ENCODE data around the gene SETDB1.

Gene SETDB1

DNA sequence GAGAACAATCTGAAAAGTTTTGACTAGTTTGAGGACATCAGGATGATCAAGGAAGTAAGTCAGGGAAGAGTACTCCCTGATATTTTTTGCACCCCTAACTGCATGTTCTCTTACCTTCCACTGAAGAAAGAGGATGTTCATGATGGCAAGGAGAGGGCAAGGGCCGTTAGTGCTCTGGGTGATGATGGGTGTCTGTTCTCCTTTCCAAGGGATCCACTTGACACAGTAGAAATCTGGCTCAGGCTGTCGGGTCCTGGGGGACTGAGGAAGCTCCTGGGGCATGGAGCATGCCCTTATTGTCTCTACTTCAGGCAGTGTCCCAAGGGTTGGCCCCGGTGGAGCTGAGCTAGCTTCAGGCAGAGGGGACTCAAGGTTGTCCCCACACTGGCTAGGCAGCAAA lies 75.9 kb downstream of the SETDB1 start:
- DNase-seq (ENCODE audit: low read depth, low spot score): no peak

DNA sequence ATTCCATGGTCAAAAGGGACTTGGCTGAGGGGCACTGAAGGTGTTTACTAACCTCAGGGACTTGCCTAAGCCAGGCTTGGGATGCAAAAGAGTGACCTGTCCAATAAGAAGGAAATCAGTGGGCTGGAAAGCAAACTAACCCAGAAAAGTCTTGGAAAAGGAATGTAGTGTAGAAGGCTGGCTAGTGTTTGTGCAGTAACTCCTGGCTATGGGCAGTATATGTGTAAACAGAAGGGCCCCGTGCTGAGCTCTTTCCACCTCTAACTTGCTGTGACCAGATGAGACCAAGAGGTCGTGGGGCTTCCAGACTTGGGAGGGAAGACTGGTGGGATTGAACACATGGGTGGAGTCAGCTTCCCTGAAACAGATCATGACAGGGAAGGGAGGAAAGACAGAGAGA lies 76.4 kb downstream of the SETDB1 start:
- no peak for DNase-seq (ENCODE audit: low read depth, low spot score)

DNA sequence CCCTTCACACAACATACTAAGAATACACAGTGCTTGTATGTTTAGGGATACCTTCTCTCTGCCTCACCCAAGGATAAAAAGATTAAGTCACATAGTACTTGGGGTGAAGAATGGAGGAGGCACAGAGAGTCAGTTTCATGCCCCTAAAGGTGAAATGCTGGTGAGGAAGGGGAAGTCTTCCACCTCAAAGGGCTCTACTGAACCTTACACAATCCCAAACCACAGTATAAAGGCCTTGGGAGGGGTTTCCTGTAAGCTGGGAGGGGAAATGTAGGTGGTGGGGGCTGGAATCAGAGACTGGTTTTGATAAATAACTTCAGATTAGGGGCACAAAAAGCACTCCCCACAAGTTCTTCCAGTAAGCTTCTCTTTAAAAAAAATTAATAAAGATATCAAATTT lies 77.0 kb downstream of the SETDB1 start:
- DNase-seq (ENCODE audit: low read depth, low spot score): no peak

DNA sequence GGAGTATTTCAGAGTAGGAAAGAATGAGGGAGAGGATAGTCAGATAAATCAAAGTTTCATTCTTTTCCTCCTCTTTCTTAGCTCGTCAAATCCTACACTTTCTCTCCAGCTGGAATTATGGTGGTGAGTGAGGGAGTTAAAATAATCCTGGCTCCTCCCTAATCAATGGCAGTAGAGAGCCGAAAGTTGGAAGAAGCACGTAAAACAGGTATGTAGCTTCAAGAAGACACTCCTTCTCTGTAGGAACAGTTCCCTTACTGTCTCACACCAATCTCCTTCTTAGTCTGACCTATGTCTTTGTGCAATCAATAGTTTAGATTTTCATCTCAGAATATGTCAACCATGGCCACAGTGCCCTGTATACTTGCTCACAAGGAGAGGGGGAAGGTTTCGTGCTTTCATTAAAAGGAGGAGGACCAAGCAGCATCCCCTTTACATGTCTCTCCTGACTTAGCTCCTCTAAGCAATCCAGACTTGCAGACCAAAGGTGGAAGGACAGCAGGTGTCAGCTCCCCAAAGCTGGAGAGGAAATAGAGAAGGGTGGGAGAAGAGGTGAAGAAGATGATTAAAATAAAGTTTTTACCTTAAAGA lies 79.7 kb downstream of the SETDB1 start:
- no peak for DNase-seq (ENCODE audit: low read depth, low spot score)

DNA sequence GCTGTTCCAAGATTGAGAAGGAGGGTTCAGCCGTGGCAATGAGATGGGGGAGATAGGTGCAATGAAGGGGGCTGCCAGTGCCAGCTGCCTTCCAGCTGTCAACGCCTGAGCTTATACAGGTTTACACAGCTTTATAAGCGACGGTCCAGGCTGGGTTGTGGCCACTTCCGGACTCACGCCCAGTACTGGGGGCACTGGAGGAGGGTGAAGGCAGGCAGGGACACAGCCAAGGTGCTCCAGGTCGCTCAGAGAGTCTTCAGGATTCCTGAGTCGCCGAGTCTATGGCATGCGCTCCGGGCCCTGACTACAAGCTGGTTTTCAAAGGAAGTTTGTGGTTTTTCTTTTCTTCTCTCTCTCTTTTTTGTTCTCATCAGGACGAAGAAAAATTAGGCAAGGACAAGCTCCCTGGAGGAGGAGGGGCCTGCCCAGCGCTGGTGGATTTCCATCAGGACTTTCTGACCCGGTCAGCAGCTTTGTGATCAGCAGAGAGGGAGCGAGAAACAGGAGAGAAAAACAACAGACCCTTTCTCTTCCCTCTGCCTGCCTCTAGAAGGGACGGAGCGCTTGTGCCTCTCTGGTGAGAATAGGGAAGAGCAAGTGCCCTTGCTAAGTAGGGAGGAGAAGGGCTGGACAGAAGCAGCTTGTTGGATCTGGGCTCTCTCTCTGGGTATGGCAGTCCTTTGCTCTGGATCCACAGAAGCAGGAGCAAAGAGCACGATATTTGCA lies 80.3 kb downstream of the SETDB1 start, which contains the start of gene MINDY1:
MINDY1 (minus strand) TSS at position 576 of the 726 bp plus-strand sequence. CDS start 4,285 bp downstream, outside the sequence.
- DNase-seq (ENCODE audit: low read depth, low spot score): peak; percentile 91

DNA sequence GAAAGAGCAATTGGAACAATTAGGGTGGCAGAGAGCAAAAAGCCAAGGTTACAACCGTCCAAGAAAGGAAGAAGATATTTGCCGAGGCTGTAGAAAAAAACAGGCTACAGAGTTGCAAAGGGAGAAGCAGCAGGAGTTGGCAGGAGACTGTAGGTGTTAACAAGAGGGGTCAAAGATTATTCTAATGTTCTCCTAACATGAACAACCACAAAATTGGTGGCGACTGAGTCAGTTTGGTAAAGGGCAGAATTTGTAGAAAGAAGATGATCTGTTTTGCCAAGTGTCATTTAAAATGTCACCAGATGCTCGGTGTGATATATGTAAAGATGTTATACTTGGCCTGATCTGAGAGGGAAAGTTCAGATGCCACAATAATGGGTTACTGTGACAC lies 81.7 kb downstream of the SETDB1 start:
- DNase-seq (ENCODE audit: low read depth, low spot score): no peak

DNA sequence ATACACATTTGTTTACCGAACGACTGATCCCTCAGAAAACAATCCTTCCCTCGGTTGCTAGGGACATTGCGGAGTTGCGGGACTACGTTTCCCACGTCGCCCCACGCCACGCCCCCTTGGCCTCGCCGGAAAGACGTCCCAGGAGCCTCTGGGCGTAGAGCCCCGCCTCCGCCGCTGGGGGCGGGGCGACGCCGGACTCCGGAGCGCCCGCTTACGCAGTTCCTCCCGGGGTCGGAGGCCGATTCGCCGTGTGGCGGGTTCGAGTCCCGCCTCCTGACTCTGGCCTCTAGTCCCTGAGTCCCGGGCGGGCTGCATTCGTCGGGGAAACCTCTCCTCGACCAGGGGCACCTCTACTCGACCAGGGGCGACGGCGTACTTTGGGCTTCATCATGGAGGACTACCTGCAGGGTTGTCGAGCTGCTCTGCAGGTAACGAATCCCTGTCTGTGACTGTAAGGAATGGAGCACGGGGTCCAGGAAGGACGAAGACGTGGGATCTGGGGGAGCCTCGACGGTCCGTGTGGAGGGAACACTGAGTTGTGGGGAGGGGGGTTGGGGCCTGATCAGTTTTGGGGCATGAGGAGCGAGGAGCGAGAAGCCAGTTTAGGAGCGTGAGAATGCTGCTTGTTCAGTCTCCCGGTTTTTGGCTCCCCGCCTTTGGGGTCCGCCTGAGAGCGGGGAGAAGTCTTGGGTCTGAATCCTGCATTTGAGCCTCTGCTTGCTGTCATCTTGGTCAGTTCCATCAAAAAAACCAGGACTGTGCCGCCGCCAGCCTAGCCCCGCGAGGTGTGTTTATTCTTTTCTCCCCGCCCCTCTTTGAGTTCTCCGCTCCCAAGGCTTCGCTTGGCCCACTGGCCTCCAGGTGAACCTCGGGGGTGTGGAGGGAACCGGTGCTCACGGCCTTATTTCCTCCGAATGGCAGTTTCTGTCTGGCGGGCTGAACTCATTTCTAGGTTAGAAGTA lies 82.4 kb downstream of the SETDB1 start, which contains the start of gene PRUNE1:
PRUNE1 (plus strand) TSS at position 206 of the 962 bp plus-strand sequence; CDS start at position 390, 184 bp downstream.
- peak; percentile 96 for DNase-seq (ENCODE audit: low read depth, low spot score)

DNA sequence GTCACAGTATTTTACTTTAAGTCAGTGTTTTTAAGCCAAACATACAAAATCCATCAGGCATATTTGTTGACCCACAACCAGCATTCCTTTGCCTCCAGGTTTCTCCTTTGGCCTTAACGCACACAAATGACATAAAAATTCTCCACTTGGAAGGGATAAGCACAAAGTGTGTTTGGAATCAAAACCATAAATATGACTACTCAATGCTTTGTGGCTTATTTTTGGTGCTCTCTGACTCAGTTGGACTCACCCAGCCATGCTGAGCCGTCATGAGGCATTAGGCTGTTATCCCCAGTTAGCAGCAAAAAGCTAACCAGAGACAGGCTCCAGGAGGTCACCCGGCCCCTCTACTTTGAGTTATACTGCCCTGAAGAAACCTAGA lies 83.0 kb downstream of the SETDB1 start:
- no peak for DNase-seq (ENCODE audit: low read depth, low spot score)

DNA sequence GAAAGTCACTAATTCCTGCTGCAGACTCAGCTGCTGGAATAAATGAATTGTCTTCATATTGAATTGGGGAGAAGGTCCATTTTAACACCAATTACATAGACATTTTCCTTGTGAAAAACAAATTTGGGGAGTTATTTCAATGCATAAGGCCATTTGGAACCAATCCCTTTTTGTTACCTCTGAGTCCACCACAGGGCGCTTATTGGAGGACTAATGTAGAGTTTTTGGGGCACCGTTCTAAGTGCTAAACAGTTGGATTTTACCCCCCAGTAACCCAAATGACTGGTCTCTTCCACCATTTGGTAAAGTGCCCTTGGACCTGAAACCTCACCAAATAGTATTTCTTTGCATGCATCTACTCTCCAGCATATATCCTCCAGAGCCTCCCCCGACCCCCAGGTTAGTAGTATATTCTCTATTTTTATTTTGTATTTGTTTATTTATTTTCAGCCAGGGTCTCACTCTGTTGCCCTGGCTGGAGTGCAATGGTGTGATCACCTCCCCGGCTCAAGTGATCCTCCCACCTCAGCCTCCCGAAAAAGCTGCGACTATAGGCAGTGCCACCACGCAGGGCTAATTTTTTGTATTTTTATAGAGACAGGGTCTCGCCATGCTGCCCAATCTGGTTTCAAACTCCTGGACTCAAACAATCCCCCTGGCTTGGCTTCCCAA lies 83.6 kb downstream of the SETDB1 start:
- no peak for DNase-seq (ENCODE audit: low read depth, low spot score)

DNA sequence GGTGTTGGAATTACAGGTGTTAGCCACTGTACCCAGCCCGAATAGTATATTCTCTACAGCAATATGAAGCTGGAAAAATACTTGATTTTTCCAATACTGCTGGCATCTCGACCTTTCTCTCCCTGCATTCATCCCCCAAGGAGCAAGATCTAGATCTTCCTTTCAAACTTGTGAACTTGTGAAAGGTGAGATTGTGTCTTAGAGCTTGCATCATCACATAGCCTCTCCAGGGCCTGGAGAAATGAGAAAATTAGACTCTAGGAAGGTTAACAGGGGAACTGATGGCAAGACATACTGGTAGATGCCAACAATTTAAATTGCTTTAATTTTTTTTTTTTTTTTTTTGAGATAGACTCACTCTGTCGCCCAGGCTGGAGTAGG lies 84.2 kb downstream of the SETDB1 start:
- DNase-seq (ENCODE audit: low read depth, low spot score): no peak

DNA sequence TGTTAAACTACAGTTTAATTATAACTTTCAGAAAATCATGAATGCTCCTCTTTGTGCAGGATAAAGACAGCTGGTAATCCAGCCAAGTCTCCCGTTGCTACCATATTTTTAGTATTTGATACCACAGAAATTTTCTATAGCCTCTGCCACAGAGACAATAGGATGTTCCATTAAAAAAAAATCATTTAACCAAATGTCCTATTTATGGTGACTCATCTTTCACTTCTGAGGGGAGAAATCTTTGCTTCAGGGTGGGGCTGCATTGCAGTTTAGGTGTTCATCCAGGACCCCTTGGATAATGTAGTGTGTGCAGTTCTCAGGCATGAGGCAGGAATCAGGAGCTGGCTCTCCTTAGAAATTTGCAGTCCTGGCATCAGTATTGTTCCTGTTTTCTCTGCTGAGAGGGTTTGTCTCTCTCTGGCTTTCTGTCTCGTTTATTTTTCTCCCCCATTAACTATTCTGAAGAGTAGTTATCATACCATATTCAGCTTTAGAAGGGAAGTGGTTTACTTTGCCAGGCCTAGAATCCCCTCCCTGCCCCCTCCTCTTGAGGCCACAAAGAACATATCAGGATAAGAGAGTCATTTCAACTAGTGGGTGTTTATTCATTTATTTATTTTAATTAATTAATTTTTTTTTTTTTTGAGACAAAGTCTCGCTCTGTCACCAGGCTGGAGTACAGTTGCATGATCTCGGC lies 85.1 kb downstream of the SETDB1 start:
- no peak for DNase-seq (ENCODE audit: low read depth, low spot score)

DNA sequence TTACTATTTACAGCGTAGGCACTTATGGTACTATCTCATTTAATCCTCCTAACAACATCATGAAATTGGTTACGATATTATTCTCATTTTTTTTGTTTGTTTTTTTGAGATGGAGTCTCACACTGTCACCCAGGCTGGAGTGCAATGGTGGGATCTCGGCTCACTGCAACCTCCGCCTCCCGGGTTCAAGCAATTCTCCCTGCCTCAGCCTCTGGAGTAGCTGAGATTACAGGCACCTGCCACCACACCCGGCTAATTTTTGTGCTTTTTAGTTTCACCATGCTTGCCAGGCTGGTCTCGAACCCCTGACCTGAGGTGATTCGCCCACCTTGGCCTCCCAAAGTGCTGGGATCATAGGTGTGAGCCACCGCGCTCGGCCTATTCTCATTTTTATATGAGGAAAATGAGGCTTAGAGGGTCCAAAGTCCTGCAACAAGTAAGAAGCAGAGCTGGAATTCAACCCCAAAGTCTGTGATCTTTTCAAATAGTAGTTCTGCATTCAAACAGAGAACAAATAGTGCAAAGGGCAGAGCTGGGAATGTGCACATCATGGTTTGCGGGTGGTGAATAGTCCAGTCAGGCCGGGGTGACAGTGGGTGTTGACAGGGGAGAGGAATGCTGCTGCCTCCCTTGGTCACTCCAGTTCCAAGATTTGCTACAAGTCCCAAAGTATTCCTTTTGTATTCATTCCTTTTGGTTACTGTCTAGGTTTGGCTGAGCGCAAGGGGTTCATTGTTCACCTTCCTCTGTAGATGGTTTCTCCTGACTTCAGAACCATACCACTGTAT lies 86.7 kb downstream of the SETDB1 start:
- no peak for DNase-seq (ENCODE audit: low read depth, low spot score)

DNA sequence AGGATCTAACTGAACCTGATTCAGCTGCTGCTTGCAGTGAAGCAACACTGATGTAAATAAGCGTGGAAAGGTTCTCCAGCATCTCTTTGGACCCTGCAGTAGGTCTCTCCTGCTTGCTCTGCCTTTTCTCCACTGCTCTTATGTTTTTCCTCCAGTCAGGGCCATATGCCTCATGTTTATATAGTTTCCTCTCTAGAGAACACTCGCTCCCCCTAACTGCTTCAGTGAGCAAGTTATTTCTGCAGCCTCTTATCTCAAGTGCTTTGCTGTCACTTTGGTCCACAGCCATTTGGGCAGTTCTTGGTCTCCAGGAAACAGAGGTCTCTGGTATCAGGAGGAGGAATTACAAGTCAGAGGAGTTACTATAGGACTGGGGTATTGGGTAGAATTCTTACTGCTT lies 87.4 kb downstream of the SETDB1 start:
- DNase-seq (ENCODE audit: low read depth, low spot score): no peak
